AG09309 (cell line): Measurements from ENCODE around the gene BOC.

ENCODE experiments used
- DNase-seq: peaks from one replicate; pipeline ENCODE4 v3.0.0-alpha.2; 2010; ENCODE audit warnings: low read depth
- H3K4me3 ChIP-seq: 2 replicates; pipeline ENCODE4 v1.5.1; 2011; ENCODE audit warnings: mild to moderate bottlenecking, low read depth, low read length, moderate library complexity; ENCODE audit not compliant: control insufficient read depth
- CTCF ChIP-seq: IDR thresholded peaks from 2 replicates; pipeline ENCODE4 v1.5.1; 2011; ENCODE audit warnings: mild to moderate bottlenecking, low read depth, low read length, inconsistent platforms; ENCODE audit not compliant: insufficient read depth, control insufficient read depth; ENCODE audit errors: missing control alignments

Gene BOC

GRCh38 chr3:113297287-113297686, 85.9 kb downstream of the BOC start:
- TF ChIP-seq CTCF = no peak
- no peak for DNase-seq
- no peak overlapping the region for H3K4me3 ChIP-seq

DNA sequence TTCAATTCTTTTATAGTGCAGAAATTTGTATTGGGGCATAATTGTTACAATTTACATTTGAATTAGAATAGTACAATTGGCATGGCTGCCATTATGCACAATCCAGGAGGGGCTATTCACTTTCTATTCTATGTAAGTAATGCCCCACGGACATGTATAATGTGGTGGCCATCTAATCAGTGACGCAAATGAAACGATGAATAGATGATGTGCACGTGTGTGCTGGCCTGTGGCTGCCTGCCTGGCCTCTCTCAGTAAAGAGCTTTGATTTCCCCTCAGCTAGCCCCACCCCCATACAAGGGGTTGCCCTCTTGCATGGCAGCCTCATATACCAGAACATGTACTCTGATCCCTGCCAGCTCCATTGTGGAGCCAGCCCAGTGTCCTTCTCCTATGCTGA, 86.5 kb downstream of the BOC start:
- DNase-seq = no peak
- no peak for TF ChIP-seq CTCF
- H3K4me3 ChIP-seq = no peak overlapping the region

- H3K4me3 ChIP-seq = no peak overlapping the region
- no peak for DNase-seq
- no peak for TF ChIP-seq CTCF
Observed at GRCh38 chr3:113300596-113300995, 89.2 kb downstream of the BOC start.

DNA sequence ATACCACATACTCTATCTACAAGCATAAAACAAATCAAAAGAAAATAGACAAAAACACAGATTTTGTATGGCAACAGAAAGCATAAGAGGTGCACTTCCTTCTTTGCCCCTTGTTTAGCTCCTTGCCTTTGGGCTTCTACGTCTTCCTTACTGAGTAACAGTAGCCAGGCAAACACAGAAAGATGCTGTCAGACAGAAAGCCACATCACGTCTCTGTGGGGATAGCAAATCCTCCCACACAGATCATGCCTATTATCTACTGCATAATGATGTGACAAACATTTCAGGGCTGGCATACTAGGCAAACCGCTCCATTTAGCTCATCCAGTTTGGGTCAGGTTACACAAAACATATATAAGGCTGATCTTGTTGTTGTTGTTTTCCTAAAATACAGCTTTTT, 92.7 kb downstream of the BOC start:
- no peak for DNase-seq
- no peak overlapping the region for H3K4me3 ChIP-seq
- no peak for TF ChIP-seq CTCF

DNA sequence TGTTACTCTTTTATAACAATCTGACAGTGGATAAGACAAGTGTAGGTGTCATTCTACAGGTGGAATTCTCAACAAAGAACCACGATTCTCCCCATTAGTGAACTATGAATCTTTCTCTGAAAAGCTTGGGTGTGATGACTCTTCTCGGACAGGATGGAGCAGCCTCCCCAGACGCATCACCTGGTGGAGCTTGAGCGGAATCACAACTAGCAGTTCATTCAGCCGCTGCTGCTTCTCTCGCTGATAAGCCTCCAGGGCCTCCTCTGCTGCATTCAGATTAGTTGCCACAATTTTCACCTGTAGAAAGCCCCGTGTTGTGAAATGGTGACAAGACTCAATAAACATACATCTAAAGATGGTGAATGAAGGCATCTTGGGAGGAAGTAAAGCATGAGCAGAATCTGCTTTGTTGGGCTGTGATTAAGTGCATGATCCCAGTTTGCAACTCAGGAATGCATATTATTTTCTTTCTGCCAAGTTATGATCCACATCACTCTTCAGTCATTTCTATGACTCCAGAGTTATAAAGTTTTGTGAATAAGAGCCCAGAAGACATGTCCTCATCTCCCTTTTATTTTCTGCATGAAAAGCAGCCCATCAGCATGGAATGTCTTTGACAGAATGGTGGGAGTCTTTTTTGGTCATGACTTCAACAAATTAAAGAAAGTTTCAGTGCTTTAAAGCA, 93.6 kb downstream of the BOC start:
- TF ChIP-seq CTCF = no peak
- DNase-seq = no peak
- H3K4me3 ChIP-seq = no peak overlapping the region

GRCh38 chr3:113310960-113311359, 99.6 kb downstream of the BOC start:
- no peak for TF ChIP-seq CTCF
- no peak overlapping the region for H3K4me3 ChIP-seq

More at GRCh38 chr3:113310960-113311359, 99.6 kb downstream of the BOC start:
- no peak for DNase-seq
